ENCODE measurements around the gene UQCC2.

UQCC2 gene

GRCh38 chr6:33725222-33725621, 13.7 kb upstream of the UQCC2 start:
- TF ChIP-seq CTCF (IDR thresholded peaks at IDR 0.05; ENCODE audit: low read depth, low read length, poor library complexity, severe bottlenecking) (no peak), EZH2phosphoT487 (IDR thresholded peaks at IDR 0.05; ENCODE audit: borderline replicate concordance, low read length) (no peak)
- H3K4me2 ChIP-seq (ENCODE audit: low read length) = no peak overlapping the region
- no peak overlapping the region for H3K4me3 ChIP-seq (ENCODE audit: low read length)
- no peak overlapping the region for H3K27ac ChIP-seq (ENCODE audit: low read depth, low read length)
- H3F3A ChIP-seq (ENCODE audit: control insufficient read depth, insufficient read depth) = no peaks in the 10 kb centered on the region
- no peaks in the 10 kb centered on the region for H3K79me2 ChIP-seq (ENCODE audit: control insufficient read depth, low read length)
- H3K27me3 ChIP-seq (ENCODE audit: control insufficient read depth, low read length) = peaks cover 63% of the 10 kb centered on the region
- H3K9me3 ChIP-seq (ENCODE audit: control insufficient read depth, insufficient read depth, low read length) = no peaks in the 10 kb centered on the region
- peaks cover 26% of the 10 kb centered on the region for H3K4me1 ChIP-seq (ENCODE audit: control insufficient read depth, low read length)
- no peaks in the 10 kb centered on the region for H4K20me1 ChIP-seq (ENCODE audit: control insufficient read depth, insufficient read depth, low read depth, low read length)
- no peaks in the 10 kb centered on the region for H3K9me2 ChIP-seq (replicated peaks; ENCODE audit: control insufficient read depth, low read length)
- H3K36me3 ChIP-seq (ENCODE audit: control insufficient read depth, low read length) = no peaks in the 10 kb centered on the region

GRCh38 chr6:33724102-33725023, 12.9 kb upstream of the UQCC2 start:
- TF ChIP-seq EZH2phosphoT487 (IDR thresholded peaks at IDR 0.05; ENCODE audit: borderline replicate concordance, low read length) (no peak), CTCF (IDR thresholded peaks at IDR 0.05; ENCODE audit: low read depth, low read length, poor library complexity, severe bottlenecking) (no peak)
- H3K27me3 ChIP-seq (ENCODE audit: control insufficient read depth, low read length) = peaks cover 64% of the 10 kb centered on the region
- H3K4me3 ChIP-seq (ENCODE audit: low read length) = no peak overlapping the region
- H3K79me2 ChIP-seq (ENCODE audit: control insufficient read depth, low read length) = no peaks in the 10 kb centered on the region
- no peak overlapping the region for H3K4me2 ChIP-seq (ENCODE audit: low read length)
- H3K4me1 ChIP-seq (ENCODE audit: control insufficient read depth, low read length) = peaks cover 26% of the 10 kb centered on the region
- no peaks in the 10 kb centered on the region for H3K36me3 ChIP-seq (ENCODE audit: control insufficient read depth, low read length)
- no peaks in the 10 kb centered on the region for H4K20me1 ChIP-seq (ENCODE audit: control insufficient read depth, insufficient read depth, low read depth, low read length)
- no peak overlapping the region for H3K27ac ChIP-seq (ENCODE audit: low read depth, low read length)
- H3K9me2 ChIP-seq (replicated peaks; ENCODE audit: control insufficient read depth, low read length) = no peaks in the 10 kb centered on the region
- no peaks in the 10 kb centered on the region for H3F3A ChIP-seq (ENCODE audit: control insufficient read depth, insufficient read depth)
- no peaks in the 10 kb centered on the region for H3K9me3 ChIP-seq (ENCODE audit: control insufficient read depth, insufficient read depth, low read length)

GRCh38 chr6:33723371-33724085, 12.0 kb upstream of the UQCC2 start:
- peaks cover 61% of the 10 kb centered on the region for H3K27me3 ChIP-seq (ENCODE audit: control insufficient read depth, low read length)
- H3K36me3 ChIP-seq (ENCODE audit: control insufficient read depth, low read length) = no peaks in the 10 kb centered on the region
- no peak overlapping the region for H3K4me2 ChIP-seq (ENCODE audit: low read length)
- no peak overlapping the region for H3K4me3 ChIP-seq (ENCODE audit: low read length)
- H3F3A ChIP-seq (ENCODE audit: control insufficient read depth, insufficient read depth) = no peaks in the 10 kb centered on the region
- no peaks in the 10 kb centered on the region for H3K79me2 ChIP-seq (ENCODE audit: control insufficient read depth, low read length)
- H3K27ac ChIP-seq (ENCODE audit: low read depth, low read length) = no peak overlapping the region
- no peaks in the 10 kb centered on the region for H3K9me3 ChIP-seq (ENCODE audit: control insufficient read depth, insufficient read depth, low read length)
- H4K20me1 ChIP-seq (ENCODE audit: control insufficient read depth, insufficient read depth, low read depth, low read length) = no peaks in the 10 kb centered on the region
- H3K9me2 ChIP-seq (replicated peaks; ENCODE audit: control insufficient read depth, low read length) = no peaks in the 10 kb centered on the region
- H3K4me1 ChIP-seq (ENCODE audit: control insufficient read depth, low read length) = peaks cover 26% of the 10 kb centered on the region
- TF ChIP-seq EZH2phosphoT487 (IDR thresholded peaks at IDR 0.05; ENCODE audit: borderline replicate concordance, low read length) (no peak), CTCF (IDR thresholded peaks at IDR 0.05; ENCODE audit: low read depth, low read length, poor library complexity, severe bottlenecking) (no peak)
